ENCODE measurements around the gene TBK1. TPM values are rescaled to one million over a fixed set of nuclear protein-coding genes. Genes with fewer than 3 reads are reported as not detected.

The TBK1 gene
- total and polyA plus RNA-seq, 9 donors: 11.9 to 25.4 (median 19.3) TPM

DNA sequence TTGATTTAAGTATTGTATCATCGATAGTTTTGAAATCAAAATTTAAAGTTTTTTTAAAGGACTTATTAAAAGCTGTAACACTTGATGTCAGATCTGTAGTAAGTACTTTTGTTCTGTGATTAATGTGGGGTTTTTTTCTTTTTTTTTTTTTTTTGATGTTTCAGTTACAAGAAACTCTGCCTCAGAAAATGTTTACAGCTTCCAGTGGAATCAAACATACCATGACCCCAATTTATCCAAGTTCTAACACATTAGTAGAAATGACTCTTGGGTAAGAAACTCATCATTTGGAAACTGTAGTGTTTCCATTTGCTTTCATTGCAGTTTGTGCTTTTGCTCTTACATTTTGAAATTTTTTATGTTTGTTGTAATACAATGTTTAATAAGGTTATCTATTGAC is 45.6 kb downstream of the TBK1 start:
- no peak for DNase-seq
- no peaks in the 10 kb centered on the region for H3K4me1 ChIP-seq (ENCODE audit: insufficient read depth)
- TF ChIP-seq CTCF (IDR thresholded peaks at IDR 0.05) (no peak), POLR2A (IDR thresholded peaks at IDR 0.05) (no peak), EP300 (IDR thresholded peaks at IDR 0.05) (no peak)
- H3K36me3 ChIP-seq: no peaks in the 10 kb centered on the region
- no peak overlapping the region for H3K27ac ChIP-seq
- H3K4me3 ChIP-seq: no peak overlapping the region
- H3K27me3 ChIP-seq: no peaks in the 10 kb centered on the region
- intact Hi-C loops (cut with DNase I): no loop called here
- H3K9me3 ChIP-seq: no peaks in the 10 kb centered on the region
- WGBS, 3 donors: 58 to 82% (median 68%) methylated on average over 1 of the region's 1 CpG

- Histone ChIP-seq H3K27ac (no peak overlapping the region), H3K4me1 (ENCODE audit: insufficient read depth) (no peaks in the 10 kb centered on the region), H3K27me3 (no peaks in the 10 kb centered on the region), H3K4me3 (no peak overlapping the region), H3K9me3 (no peaks in the 10 kb centered on the region), H3K36me3 (no peaks in the 10 kb centered on the region)
- DNase-seq: no peak
- intact Hi-C loops (cut with DNase I): no loop called here
- 91 to 94% (median 91%) methylated on average over 1 of the region's 1 CpG for WGBS, 3 donors
- TF ChIP-seq POLR2A (IDR thresholded peaks at IDR 0.05) (no peak), CTCF (IDR thresholded peaks at IDR 0.05) (no peak), EP300 (IDR thresholded peaks at IDR 0.05) (no peak)
These were observed 46.0 kb downstream of the TBK1 start for GRCh38 chr12:64497903-64498302.

- no peak overlapping the region for H3K27ac ChIP-seq
- no peaks in the 10 kb centered on the region for H3K9me3 ChIP-seq
- intact Hi-C loops (cut with DNase I): no loop called here
- no peaks in the 10 kb centered on the region for H3K4me1 ChIP-seq (ENCODE audit: insufficient read depth)
- H3K4me3 ChIP-seq: no peak overlapping the region
- no peak for TF ChIP-seq POLR2A (IDR thresholded peaks at IDR 0.05)
- TF ChIP-seq EP300 (IDR thresholded peaks at IDR 0.05): no peak
- TF ChIP-seq CTCF (IDR thresholded peaks at IDR 0.05): no peak
- no peaks in the 10 kb centered on the region for H3K27me3 ChIP-seq
- no peaks in the 10 kb centered on the region for H3K36me3 ChIP-seq
- 82 to 86% (median 85%) methylated on average over 3 of the region's 3 CpGs for WGBS, 3 donors
- no peak for DNase-seq
These were observed 48.5 kb downstream of the TBK1 start for GRCh38 chr12:64500394-64500793.

- H3K9me3 ChIP-seq: no peaks in the 10 kb centered on the region
- H3K4me3 ChIP-seq: no peak overlapping the region
- intact Hi-C loops (cut with DNase I): no loop called here
- 86 to 92% (median 91%) methylated on average over 7 of the region's 7 CpGs for WGBS, 3 donors
- no peaks in the 10 kb centered on the region for H3K27me3 ChIP-seq
- TF ChIP-seq EP300 (IDR thresholded peaks at IDR 0.05) (no peak), POLR2A (IDR thresholded peaks at IDR 0.05) (no peak), CTCF (IDR thresholded peaks at IDR 0.05) (no peak)
- no peak overlapping the region for H3K27ac ChIP-seq
- no peaks in the 10 kb centered on the region for H3K36me3 ChIP-seq
- DNase-seq: no peak
- no peaks in the 10 kb centered on the region for H3K4me1 ChIP-seq (ENCODE audit: insufficient read depth)
These were observed 49.6 kb downstream of the TBK1 start for GRCh38 chr12:64501486-64501885.

DNA sequence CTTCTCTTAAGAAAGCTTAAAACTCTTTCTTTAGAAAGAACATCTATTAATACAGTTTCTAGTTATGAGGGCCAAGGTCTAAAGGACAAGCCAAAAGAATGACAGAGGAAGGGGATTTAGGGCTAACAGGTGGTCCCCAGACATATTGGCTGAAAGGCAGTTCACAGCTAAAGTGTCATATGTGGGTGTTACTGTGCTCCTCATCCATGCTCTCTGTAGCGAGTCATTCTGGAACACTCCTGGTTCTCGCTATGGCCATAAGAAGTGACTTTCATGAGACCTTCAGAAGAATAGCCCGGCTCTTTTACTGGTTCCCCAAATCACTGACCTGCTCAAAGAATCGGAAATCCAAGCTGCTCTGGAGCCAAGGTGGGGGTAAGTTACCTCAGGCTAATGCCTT is 55.0 kb downstream of the TBK1 start:
- Histone ChIP-seq H3K4me1 (ENCODE audit: insufficient read depth) (no peaks in the 10 kb centered on the region), H3K4me3 (no peak overlapping the region), H3K27me3 (no peaks in the 10 kb centered on the region), H3K27ac (no peak overlapping the region), H3K9me3 (no peaks in the 10 kb centered on the region), H3K36me3 (no peaks in the 10 kb centered on the region)
- TF ChIP-seq POLR2A (IDR thresholded peaks at IDR 0.05): no peak
- no peak for TF ChIP-seq CTCF (IDR thresholded peaks at IDR 0.05)
- TF ChIP-seq EP300 (IDR thresholded peaks at IDR 0.05): no peak
- no peak for DNase-seq
- WGBS, 3 donors: 80 to 90% (median 84%) methylated on average over 4 of the region's 4 CpGs
- intact Hi-C loops (cut with DNase I): no loop called here

Measured in ovary (tissue), 9 donors.